ENCODE results near the gene ADIPOR2.

GRCh38 chr12:1760566-1761382, 69.9 kb downstream of the ADIPOR2 start:
- TF ChIP-seq POLR2A (IDR thresholded peaks at IDR 0.05; ENCODE audit: low read depth, low read length) = no peak
- no peak for TF ChIP-seq POLR2AphosphoS5 (IDR thresholded peaks at IDR 0.05; ENCODE audit: low read depth, low read length)
- TF ChIP-seq TAF1 (IDR thresholded peaks at IDR 0.05; ENCODE audit: borderline replicate concordance, low read depth, low read length) = no peak
